ENCODE data around the gene WDR49.

DNA sequence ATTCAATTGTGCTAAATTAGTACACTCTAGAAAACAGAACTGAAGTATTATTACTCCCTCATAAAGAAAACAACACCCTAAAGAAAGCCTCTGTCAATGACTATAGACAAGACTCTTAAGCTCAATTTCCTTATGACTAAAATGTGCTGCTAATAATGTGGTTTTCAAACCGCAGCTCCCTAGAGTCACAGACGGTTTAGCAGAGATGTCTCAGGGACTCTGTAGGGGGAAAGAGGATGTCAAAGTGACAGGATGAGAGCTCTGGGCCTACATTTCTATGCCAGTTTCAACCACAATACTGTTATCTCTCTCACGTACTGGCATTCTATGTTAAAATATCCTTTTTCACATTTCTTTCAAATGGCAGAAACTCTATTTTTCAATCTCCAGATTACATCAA is 37.6 kb upstream of the WDR49 start:
- TF ChIP-seq ZNF114 (tag by site-specific recombination; IDR thresholded peaks at IDR 0.05) (no peak), ZNF140 (tag by site-specific recombination; IDR thresholded peaks at IDR 0.05) (no peak), ZNF654 (tag by site-specific recombination; IDR thresholded peaks at IDR 0.05; ENCODE audit: low read depth) (no peak), ZNF776 (tag by site-specific recombination; IDR thresholded peaks at IDR 0.05; ENCODE audit: borderline replicate concordance) (no peak)
- TF ChIP-seq, protein P1, sequence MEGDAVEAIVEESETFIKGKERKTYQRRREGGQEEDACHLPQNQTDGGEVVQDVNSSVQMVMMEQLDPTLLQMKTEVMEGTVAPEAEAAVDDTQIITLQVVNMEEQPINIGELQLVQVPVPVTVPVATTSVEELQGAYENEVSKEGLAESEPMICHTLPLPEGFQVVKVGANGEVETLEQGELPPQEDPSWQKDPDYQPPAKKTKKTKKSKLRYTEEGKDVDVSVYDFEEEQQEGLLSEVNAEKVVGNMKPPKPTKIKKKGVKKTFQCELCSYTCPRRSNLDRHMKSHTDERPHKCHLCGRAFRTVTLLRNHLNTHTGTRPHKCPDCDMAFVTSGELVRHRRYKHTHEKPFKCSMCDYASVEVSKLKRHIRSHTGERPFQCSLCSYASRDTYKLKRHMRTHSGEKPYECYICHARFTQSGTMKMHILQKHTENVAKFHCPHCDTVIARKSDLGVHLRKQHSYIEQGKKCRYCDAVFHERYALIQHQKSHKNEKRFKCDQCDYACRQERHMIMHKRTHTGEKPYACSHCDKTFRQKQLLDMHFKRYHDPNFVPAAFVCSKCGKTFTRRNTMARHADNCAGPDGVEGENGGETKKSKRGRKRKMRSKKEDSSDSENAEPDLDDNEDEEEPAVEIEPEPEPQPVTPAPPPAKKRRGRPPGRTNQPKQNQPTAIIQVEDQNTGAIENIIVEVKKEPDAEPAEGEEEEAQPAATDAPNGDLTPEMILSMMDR (tag by site-specific recombination; IDR thresholded peaks at IDR 0.05), result no peak

All from HEK293 (cell line).